Measurements from ENCODE around the gene MPL.

Gene MPL

GRCh38 chr1:43306688-43307457 is 30.7 kb upstream of the MPL start:
- DNase-seq: no peak

- DNase-seq: no peak
These were observed 30.0 kb upstream of the MPL start for GRCh38 chr1:43307458-43308158.

GRCh38 chr1:43308635-43309404 is 28.8 kb upstream of the MPL start:
- DNase-seq: no peak

- no peak for DNase-seq
These were observed 28.1 kb upstream of the MPL start for GRCh38 chr1:43309405-43310025.

- DNase-seq: no peak
These were observed 26.1 kb upstream of the MPL start for GRCh38 chr1:43311521-43311920.

GRCh38 chr1:43312212-43312623 is 25.4 kb upstream of the MPL start:
- DNase-seq: no peak

GRCh38 chr1:43312663-43313515 is 24.7 kb upstream of the MPL start:
- no peak for DNase-seq

GRCh38 chr1:43313771-43314170 is 23.8 kb upstream of the MPL start:
- no peak for DNase-seq

GRCh38 chr1:43314233-43314632 is 23.4 kb upstream of the MPL start:
- no peak for DNase-seq

GRCh38 chr1:43315481-43315880 is 22.1 kb upstream of the MPL start:
- no peak for DNase-seq

- DNase-seq: no peak
These were observed 21.5 kb upstream of the MPL start for GRCh38 chr1:43315963-43316737.

GRCh38 chr1:43316738-43317520 is 20.7 kb upstream of the MPL start:
- no peak for DNase-seq

- peak; percentile 77 for DNase-seq
These were observed 19.7 kb upstream of the MPL start for GRCh38 chr1:43317817-43318471.

GRCh38 chr1:43318831-43319230 is 18.8 kb upstream of the MPL start:
- DNase-seq: no peak

GRCh38 chr1:43319288-43319687 is 18.3 kb upstream of the MPL start:
- no peak for DNase-seq

- DNase-seq: no peak
These were observed 17.9 kb upstream of the MPL start for GRCh38 chr1:43319766-43320165.

GRCh38 chr1:43321331-43321891 is 16.2 kb upstream of the MPL start:
- no peak for DNase-seq

- DNase-seq: no peak
These were observed 15.1 kb upstream of the MPL start for GRCh38 chr1:43322506-43322905.

- DNase-seq: no peak
These were observed 12.8 kb upstream of the MPL start for GRCh38 chr1:43324810-43325209.

GRCh38 chr1:43325381-43325780 is 12.2 kb upstream of the MPL start:
- DNase-seq: no peak

All from NCI-H1694 treated with DMSO at 0.1 percent for 48 hours (cell line).